ENCODE data around the gene GAB4.

The GAB4 gene

GRCh38 chr22:16960220-16960883 lies 47.7 kb downstream of the GAB4 start:
- no peak overlapping the region for H3K4me3 ChIP-seq (ENCODE audit: low read length)
- no peak for TF ChIP-seq CTCF (conservative IDR thresholded peaks at IDR 0.05; ENCODE audit: low read depth, low read length)
- DNase-seq (ENCODE audit: low read depth), result no peak

GRCh38 chr22:16959345-16959930 lies 48.6 kb downstream of the GAB4 start:
- TF ChIP-seq CTCF (conservative IDR thresholded peaks at IDR 0.05; ENCODE audit: low read depth, low read length), result no peak
- DNase-seq (ENCODE audit: low read depth), result no peak
- H3K4me3 ChIP-seq (ENCODE audit: low read length), result no peak overlapping the region

GRCh38 chr22:16958475-16958874 lies 49.5 kb downstream of the GAB4 start:
- no peak for TF ChIP-seq CTCF (conservative IDR thresholded peaks at IDR 0.05; ENCODE audit: low read depth, low read length)

GRCh38 chr22:16957781-16958180 lies 50.2 kb downstream of the GAB4 start:
- H3K4me3 ChIP-seq (ENCODE audit: low read length), result no peak overlapping the region
- TF ChIP-seq CTCF (conservative IDR thresholded peaks at IDR 0.05; ENCODE audit: low read depth, low read length), result no peak
- no peak for DNase-seq (ENCODE audit: low read depth)

More at GRCh38 chr22:16958475-16958874, 49.5 kb downstream of the GAB4 start:
- no peak for DNase-seq (ENCODE audit: low read depth)
- no peak overlapping the region for H3K4me3 ChIP-seq (ENCODE audit: low read length)

GRCh38 chr22:16956290-16956689 lies 51.7 kb downstream of the GAB4 start:
- H3K4me3 ChIP-seq (ENCODE audit: low read length), result no peak overlapping the region
- TF ChIP-seq CTCF (conservative IDR thresholded peaks at IDR 0.05; ENCODE audit: low read depth, low read length), result no peak
- DNase-seq (ENCODE audit: low read depth), result no peak

GRCh38 chr22:16955678-16956210 lies 52.3 kb downstream of the GAB4 start:
- no peak overlapping the region for H3K4me3 ChIP-seq (ENCODE audit: low read length)
- no peak for DNase-seq (ENCODE audit: low read depth)
- no peak for TF ChIP-seq CTCF (conservative IDR thresholded peaks at IDR 0.05; ENCODE audit: low read depth, low read length)

- no peak for TF ChIP-seq CTCF (conservative IDR thresholded peaks at IDR 0.05; ENCODE audit: low read depth, low read length)
- no peak for DNase-seq (ENCODE audit: low read depth)
Observed at GRCh38 chr22:16955081-16955480, 52.9 kb downstream of the GAB4 start.

More at GRCh38 chr22:16955081-16955480, 52.9 kb downstream of the GAB4 start:
- no peak overlapping the region for H3K4me3 ChIP-seq (ENCODE audit: low read length)

Data from retinal pigment epithelial cell (primary cell).